HCT116 (cell line): Measurements from ENCODE around the gene FASTKD2. TPM values are rescaled to one million over a fixed set of nuclear protein-coding genes. Genes with fewer than 3 reads are reported as not detected.

Experiments used
- ATAC-seq: fragments of 200-7000 bp; cut with Tn5 transposase; 2 replicates; pipeline ENCODE4 v1.9.1; 2020; ENCODE audit warnings: mild to moderate bottlenecking, moderate library complexity
- BruUV-seq: library from RNA; stranded (reverse); fragments of 400-500 nt; replicated peaks from 2 replicates; lab custom pipeline; 2021; lab: Mats Ljungman, UMichigan
- CTCF ChIA-PET: fragments of 300-600 bp; sonication (Branson Sonifier 250); formaldehyde crosslinking; loops from one replicate; lab custom pipeline; 2021; ENCODE audit warnings: antibody characterized with exemption; lab: Charles Lee
- POLR2A ChIA-PET: fragments of 300-600, 350-600 bp; sonication (Branson Sonifier 250); formaldehyde crosslinking; loops from one replicate; lab custom pipeline; 2021; ENCODE audit warnings: antibody characterized with exemption; lab: Charles Lee
- RAD21 ChIA-PET, 2 experiments: fragments of 300-600 bp; sonication (Branson Sonifier 250); formaldehyde crosslinking; loops; one replicate each; lab custom pipeline; 2023; ENCODE audit warnings: low total read pairs in 2 of 2; ENCODE audit not compliant: uncharacterized antibody in 2 of 2, unreplicated experiment in 2 of 2, low non-redundant PET in 1 of 2; lab: Charles Lee
- DNase-seq: peaks from one replicate; pipeline ENCODE4 v3.0.0-alpha.2; 2010; ENCODE audit warnings: low read depth, low spot score
- H2AFZ ChIP-seq: fragments of 200-600 bp; shearing (Covaris generic), sonication (generic); 2 replicates; pipeline ENCODE4 v1.6.1; 2017; ENCODE audit warnings: low read depth, mixed run types, mixed read lengths, antibody characterized with exemption, low read length; ENCODE audit not compliant: poor library complexity, severe bottlenecking
- H3K27ac ChIP-seq: 2 replicates; pipeline ENCODE4 v1.5.1; 2012; ENCODE audit warnings: low read depth, low read length
- H3K27me3 ChIP-seq: fragments of 200-600 bp; sonication (generic); 2 replicates; pipeline ENCODE4 v1.6.1; 2016; ENCODE audit warnings: mixed run types, low read length, mixed read lengths; ENCODE audit not compliant: insufficient read depth
- H3K36me3 ChIP-seq, 2 experiments: fragments of 200-500 bp in 1 of 2; fragments of 200-600 bp in 1 of 2; sonication (Bioruptor generic) in 1 of 2; sonication (generic) in 1 of 2; 2 replicates each; pipeline versions ENCODE4 v1.5.1 to v1.6.1; 2014 to 2016; ENCODE audit warnings: low read length in 2 of 2, inconsistent platforms in 1 of 2, mixed read lengths in 1 of 2, mixed run types in 1 of 2; ENCODE audit not compliant: insufficient read depth in 2 of 2, control insufficient read depth in 1 of 2
- H3K4me1 ChIP-seq, 2 experiments: fragments of 200-600 bp in 1 of 2; sonication (generic) in 1 of 2; 2 replicates each; pipeline versions ENCODE4 v1.5.1 to v1.6.1; 2012 to 2017; ENCODE audit warnings: low read length in 2 of 2, inconsistent platforms in 1 of 2, mild to moderate bottlenecking in 1 of 2, mixed read lengths in 1 of 2, mixed run types in 1 of 2, moderate library complexity in 1 of 2; ENCODE audit not compliant: insufficient read depth in 2 of 2, control insufficient read depth in 1 of 2
- H3K4me2 ChIP-seq: fragments of 200-600 bp; sonication (generic); 2 replicates; pipeline ENCODE4 v1.6.1; 2017; ENCODE audit warnings: mixed run types, low read length, mixed read lengths
- H3K4me3 ChIP-seq, 2 experiments: fragments of 200-600 bp in 1 of 2; sonication (generic) in 1 of 2; replicated peaks in 1 of 2; 2 replicates each; pipeline ENCODE4 v1.5.1; 2011 to 2016; ENCODE audit warnings: low read length in 2 of 2, control low read depth in 1 of 2, low read depth in 1 of 2, mild to moderate bottlenecking in 1 of 2, mixed read lengths in 1 of 2, mixed run types in 1 of 2
- H3K79me2 ChIP-seq: fragments of 200-600 bp; sonication (generic); 2 replicates; pipeline ENCODE4 v1.6.1; 2017; ENCODE audit warnings: mild to moderate bottlenecking, mixed run types, low read length, moderate library complexity, mixed read lengths; ENCODE audit not compliant: insufficient read depth
- H3K9ac ChIP-seq: fragments of 200-600 bp; sonication (generic); 2 replicates; pipeline ENCODE4 v1.6.1; 2016; ENCODE audit warnings: low read length, mixed read lengths
- H3K9me2 ChIP-seq: fragments of 200-600 bp; sonication (generic), shearing (Covaris generic); 2 replicates; pipeline ENCODE4 v1.6.1; 2017; ENCODE audit warnings: mixed run types, mild to moderate bottlenecking, moderate library complexity; ENCODE audit not compliant: insufficient read depth
- H3K9me3 ChIP-seq, 2 experiments: fragments of 200-500 bp in 1 of 2; fragments of 200-600 bp in 1 of 2; sonication (Bioruptor generic) in 1 of 2; sonication (generic) in 1 of 2; 2 replicates each; pipeline ENCODE4 v1.6.1; 2014 to 2017; ENCODE audit warnings: low read length in 2 of 2, mixed read lengths in 2 of 2, inconsistent platforms in 1 of 2, low read depth in 1 of 2, mild to moderate bottlenecking in 1 of 2, mixed run types in 1 of 2, moderate library complexity in 1 of 2; ENCODE audit not compliant: control insufficient read depth in 1 of 2, insufficient read depth in 1 of 2
- H4K20me1 ChIP-seq: fragments of 200-600 bp; sonication (generic), shearing (Covaris generic); 2 replicates; pipeline ENCODE4 v1.6.1; 2017; ENCODE audit warnings: mixed run types, mild to moderate bottlenecking, moderate library complexity; ENCODE audit not compliant: insufficient read depth
- ATF3 ChIP-seq: IDR thresholded peaks from 2 replicates; pipeline ENCODE4 v1.6.1; 2012
- CBX3 ChIP-seq: IDR thresholded peaks from 2 replicates; pipeline ENCODE4 v1.6.1; 2012; ENCODE audit warnings: low read depth
- EGR1 ChIP-seq: IDR thresholded peaks from 2 replicates; pipeline ENCODE4 v1.6.1; 2012; ENCODE audit warnings: low read depth
- EZH2 ChIP-seq: fragments of 200-600 bp; sonication (generic); IDR thresholded peaks from 2 replicates; pipeline ENCODE4 v1.6.1; 2017; ENCODE audit warnings: antibody characterized with exemption, mixed run types
- EZH2phosphoT487 ChIP-seq: fragments of 200-600 bp; IDR thresholded peaks from 2 replicates; pipeline ENCODE4 v1.6.1; 2018; ENCODE audit warnings: antibody characterized with exemption, borderline replicate concordance
- FOSL1 ChIP-seq: IDR thresholded peaks from 2 replicates; pipeline ENCODE4 v1.6.1; 2012; ENCODE audit warnings: low read depth
- JUND ChIP-seq: IDR thresholded peaks from 2 replicates; pipeline ENCODE4 v1.6.1; 2012
- MAX ChIP-seq: IDR thresholded peaks from 2 replicates; pipeline ENCODE4 v1.6.1; 2012
- POLR2A ChIP-seq: IDR thresholded peaks from 2 replicates; pipeline ENCODE4 v1.7.0; 2011; ENCODE audit warnings: borderline replicate concordance; ENCODE audit not compliant: insufficient read depth, insufficient read length; ENCODE audit errors: extremely low read depth
- POLR2AphosphoS5 ChIP-seq: IDR thresholded peaks from 2 replicates; pipeline ENCODE4 v1.6.1; 2011; ENCODE audit warnings: mild to moderate bottlenecking, low read depth, low read length, moderate library complexity
- RAD21 ChIP-seq: IDR thresholded peaks from 2 replicates; pipeline ENCODE4 v1.6.1; 2012; ENCODE audit warnings: low read depth, mild to moderate bottlenecking
- SP1 ChIP-seq: IDR thresholded peaks from 2 replicates; pipeline ENCODE4 v1.6.1; 2012; ENCODE audit warnings: low read depth
- SRF ChIP-seq: IDR thresholded peaks from 2 replicates; pipeline ENCODE4 v1.6.1; 2012; ENCODE audit warnings: low read depth
- TCF7L2 ChIP-seq: IDR thresholded peaks from 2 replicates; pipeline ENCODE4 v1.7.0; 2011; ENCODE audit warnings: borderline replicate concordance, inconsistent platforms; ENCODE audit not compliant: insufficient read depth, insufficient read length; ENCODE audit errors: extremely low read depth
- YY1 ChIP-seq: IDR thresholded peaks from 2 replicates; pipeline ENCODE4 v1.6.1; 2011; ENCODE audit warnings: low read length, low read depth, moderate library complexity, mild to moderate bottlenecking; ENCODE audit not compliant: insufficient replicate concordance; ENCODE audit errors: extremely low read depth
- ZBTB33 ChIP-seq: IDR thresholded peaks from 2 replicates; pipeline ENCODE4 v1.6.1; 2011; ENCODE audit warnings: mild to moderate bottlenecking, low read length, moderate library complexity; ENCODE audit not compliant: insufficient replicate concordance; ENCODE audit errors: extremely low read depth
- ZNF274 ChIP-seq: fragments of 200-500 bp; sonication (Bioruptor generic); IDR thresholded peaks from 2 replicates; pipeline ENCODE4 v1.6.1; 2014; ENCODE audit warnings: mild to moderate bottlenecking, low read depth, low read length, inconsistent platforms
- intact Hi-C: fragments of 100-400 bp; cut with micrococcal nuclease; formaldehyde crosslinking; loops from 2 replicates; pipeline ENCODE4 v1.10.0; 2022
- total RNA-seq: library from RNA; stranded (reverse); gene quantifications from one replicate; pipeline ENCODE4 v1.2.1, GENCODE V29; 2021; ENCODE audit not compliant: unreplicated experiment

Gene FASTKD2
- total RNA-seq, 1 experiment from 2014 or later = 24.4 TPM

- ATAC-seq (no peak), DNase-seq (no peak)
- Histone ChIP-seq H3K27ac (no peak overlapping the region), H3K9me3 (no peaks in the 10 kb centered on the region), H3K4me2 (no peak overlapping the region), H3K9me2 (no peaks in the 10 kb centered on the region), H2AFZ (no peak overlapping the region), H3K9ac (no peak overlapping the region), H4K20me1 (no peaks in the 10 kb centered on the region), H3K27me3 (no peaks in the 10 kb centered on the region), H3K4me1 (no peaks in the 10 kb centered on the region), H3K4me3 (no peak overlapping the region), H3K36me3 (no peaks in the 10 kb centered on the region), H3K79me2 (no peaks in the 10 kb centered on the region)
- intact Hi-C loops = no loop called here
- POLR2A ChIA-PET = no interaction called here
- BruUV-seq = no TSS peak
- TF ChIP-seq ZNF274 (no peak), EZH2phosphoT487 (no peak), TCF7L2 (no peak), EGR1 (no peak), CBX3 (no peak), FOSL1 (no peak), POLR2A (no peak)
- CTCF ChIA-PET = no interaction called here
- RAD21 ChIA-PET = no interaction called here
Measured at GRCh38 chr2:206740800-206741199, 24.6 kb upstream of the FASTKD2 start.

- DNase-seq (no peak), ATAC-seq (no peak)
- Histone ChIP-seq H3K27ac (no peak overlapping the region), H3K4me2 (no peak overlapping the region), H3K79me2 (no peaks in the 10 kb centered on the region), H3K4me3 (no peak overlapping the region), H3K4me1 (no peaks in the 10 kb centered on the region), H3K9me3 (no peaks in the 10 kb centered on the region), H3K9me2 (no peaks in the 10 kb centered on the region), H4K20me1 (no peaks in the 10 kb centered on the region), H2AFZ (no peak overlapping the region), H3K27me3 (no peaks in the 10 kb centered on the region), H3K9ac (no peak overlapping the region), H3K36me3 (no peaks in the 10 kb centered on the region)
- ChIA-PET POLR2A (no interaction called here), RAD21 (no interaction called here), CTCF (no interaction called here)
- intact Hi-C loops = no loop called here
- no TSS peak for BruUV-seq
- TF ChIP-seq FOSL1 (no peak), SRF (no peak), CBX3 (no peak), RAD21 (no peak), MAX (no peak), JUND (no peak), ATF3 (no peak), EZH2 (no peak), SP1 (no peak), POLR2AphosphoS5 (no peak), EGR1 (no peak), YY1 (no peak), TCF7L2 (no peak), EZH2phosphoT487 (no peak), ZBTB33 (no peak)
Measured at GRCh38 chr2:206756816-206757215, 8.6 kb upstream of the FASTKD2 start.
